GM18498 (cell line): ENCODE data around the gene JMJD1C.

Experiments used
- ATAC-seq: cut with Tn5 transposase; IDR thresholded peaks from one replicate; pipeline ENCODE4 v1.9.1; 2021; ENCODE audit warnings: mild to moderate bottlenecking, moderate library complexity; ENCODE audit not compliant: unreplicated experiment

Gene JMJD1C

GRCh38 chr10:63437116-63437949, 28.4 kb downstream of the JMJD1C start:
- ATAC-seq: no peak

GRCh38 chr10:63436225-63436624, 29.6 kb downstream of the JMJD1C start:
- ATAC-seq: no peak

GRCh38 chr10:63434866-63435854, 30.6 kb downstream of the JMJD1C start:
- ATAC-seq: no peak

- ATAC-seq: no peak
These were observed 33.6 kb downstream of the JMJD1C start for GRCh38 chr10:63431962-63432797.

- ATAC-seq: no peak
These were observed 34.8 kb downstream of the JMJD1C start for GRCh38 chr10:63430999-63431356.

GRCh38 chr10:63430091-63430998, 35.4 kb downstream of the JMJD1C start:
- ATAC-seq: no peak

GRCh38 chr10:63429281-63429680, 36.5 kb downstream of the JMJD1C start:
- ATAC-seq: no peak

GRCh38 chr10:63427013-63427412, 38.8 kb downstream of the JMJD1C start:
- no peak for ATAC-seq

GRCh38 chr10:63425512-63425911, 40.3 kb downstream of the JMJD1C start:
- ATAC-seq: no peak

GRCh38 chr10:63424576-63424975, 41.2 kb downstream of the JMJD1C start:
- no peak for ATAC-seq

GRCh38 chr10:63423494-63423893, 42.3 kb downstream of the JMJD1C start:
- ATAC-seq: no peak

- ATAC-seq: peak; percentile 99
These were observed 44.2 kb downstream of the JMJD1C start for GRCh38 chr10:63421591-63421990.

- no peak for ATAC-seq
These were observed 49.4 kb downstream of the JMJD1C start for GRCh38 chr10:63416376-63416775.

- no peak for ATAC-seq
These were observed 50.0 kb downstream of the JMJD1C start for GRCh38 chr10:63415640-63416244.

GRCh38 chr10:63414481-63415260, 51.1 kb downstream of the JMJD1C start:
- ATAC-seq: no peak

GRCh38 chr10:63413429-63413828, 52.3 kb downstream of the JMJD1C start:
- no peak for ATAC-seq

- ATAC-seq: no peak
These were observed 53.5 kb downstream of the JMJD1C start for GRCh38 chr10:63412304-63412703.

GRCh38 chr10:63410633-63411032, 55.1 kb downstream of the JMJD1C start:
- ATAC-seq: no peak
